ENCODE data around the gene PRKD1. TPM values are rescaled to one million over a fixed set of nuclear protein-coding genes. Genes with fewer than 3 reads are reported as not detected.

The PRKD1 gene
- total and polyA plus RNA-seq, 2 donors (not counting 1 experiment from before 2014, with no cell fraction given), result 20.1 to 26.2 TPM

DNA sequence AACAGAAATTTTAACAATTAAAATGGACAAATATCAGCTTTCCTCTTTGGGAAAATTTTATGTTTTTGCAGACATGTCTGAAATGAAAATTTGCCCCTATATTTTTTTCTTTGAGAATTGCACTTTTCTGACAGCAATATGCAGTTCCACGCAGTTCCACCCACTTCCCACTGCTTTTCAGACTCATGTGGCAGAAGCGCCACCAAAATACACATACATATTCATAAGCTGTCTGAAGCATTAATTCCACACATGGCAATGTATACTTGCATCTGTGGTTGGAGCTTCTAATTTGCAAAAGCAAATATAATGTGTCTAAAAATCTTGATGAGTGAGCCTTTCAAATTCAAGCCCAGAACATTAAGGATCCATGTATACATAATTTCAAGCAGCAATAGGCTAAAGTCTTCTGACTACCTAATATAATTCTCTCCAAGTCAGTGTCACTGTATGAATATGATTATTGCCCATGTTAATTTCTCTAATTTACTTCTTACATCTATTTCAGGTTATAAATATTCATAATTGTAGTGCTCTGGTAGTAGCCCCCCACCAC is 129.5 kb downstream of the PRKD1 start:
- Histone ChIP-seq H2AFZ (ENCODE audit: low read length) (no peak overlapping the region), H3K36me3 (ENCODE audit: control insufficient read depth, insufficient read depth, low read length) (no peaks in the 10 kb centered on the region), H4K20me1 (ENCODE audit: control insufficient read depth, extremely low read depth, insufficient read depth, low read length) (no peaks in the 10 kb centered on the region), H3K27ac (ENCODE audit: insufficient read depth, low read length) (no peak overlapping the region), H3K4me2 (ENCODE audit: extremely low read depth, insufficient read depth, low read length) (no peak overlapping the region), H3K9ac (ENCODE audit: insufficient read depth, low read length) (no peak overlapping the region), H3K27me3 (ENCODE audit: control insufficient read depth, insufficient read depth, low read length) (no peaks in the 10 kb centered on the region), H3K4me1 (ENCODE audit: control insufficient read depth, extremely low read depth, insufficient read depth, low read length) (no peaks in the 10 kb centered on the region), H3K4me3 (replicated peaks in 1 of 4; ENCODE audit: control extremely low read depth in 1 of 4, insufficient read depth in 1 of 4, low read depth in 3 of 4, low read length in 4 of 4) (no peak overlapping the region), H3K79me2 (ENCODE audit: control insufficient read depth, insufficient read depth, low read length) (peaks cover 2% of the 10 kb centered on the region), H3K9me3 (ENCODE audit: control insufficient read depth, insufficient read depth, low read depth, low read length) (no peaks in the 10 kb centered on the region)
- no peak for TF ChIP-seq EZH2 (IDR thresholded peaks at IDR 0.05; ENCODE audit: low read length, missing control alignments)
- TF ChIP-seq, protein P1, sequence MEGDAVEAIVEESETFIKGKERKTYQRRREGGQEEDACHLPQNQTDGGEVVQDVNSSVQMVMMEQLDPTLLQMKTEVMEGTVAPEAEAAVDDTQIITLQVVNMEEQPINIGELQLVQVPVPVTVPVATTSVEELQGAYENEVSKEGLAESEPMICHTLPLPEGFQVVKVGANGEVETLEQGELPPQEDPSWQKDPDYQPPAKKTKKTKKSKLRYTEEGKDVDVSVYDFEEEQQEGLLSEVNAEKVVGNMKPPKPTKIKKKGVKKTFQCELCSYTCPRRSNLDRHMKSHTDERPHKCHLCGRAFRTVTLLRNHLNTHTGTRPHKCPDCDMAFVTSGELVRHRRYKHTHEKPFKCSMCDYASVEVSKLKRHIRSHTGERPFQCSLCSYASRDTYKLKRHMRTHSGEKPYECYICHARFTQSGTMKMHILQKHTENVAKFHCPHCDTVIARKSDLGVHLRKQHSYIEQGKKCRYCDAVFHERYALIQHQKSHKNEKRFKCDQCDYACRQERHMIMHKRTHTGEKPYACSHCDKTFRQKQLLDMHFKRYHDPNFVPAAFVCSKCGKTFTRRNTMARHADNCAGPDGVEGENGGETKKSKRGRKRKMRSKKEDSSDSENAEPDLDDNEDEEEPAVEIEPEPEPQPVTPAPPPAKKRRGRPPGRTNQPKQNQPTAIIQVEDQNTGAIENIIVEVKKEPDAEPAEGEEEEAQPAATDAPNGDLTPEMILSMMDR (conservative IDR thresholded peaks at IDR 0.05 in 1 of 2, IDR thresholded peaks at IDR 0.05 in 1 of 2; ENCODE audit: low read depth in 1 of 2, low read length in 2 of 2), result no peak
- DNase-seq (ENCODE audit: low read depth in 2 of 2), result no peak

DNA sequence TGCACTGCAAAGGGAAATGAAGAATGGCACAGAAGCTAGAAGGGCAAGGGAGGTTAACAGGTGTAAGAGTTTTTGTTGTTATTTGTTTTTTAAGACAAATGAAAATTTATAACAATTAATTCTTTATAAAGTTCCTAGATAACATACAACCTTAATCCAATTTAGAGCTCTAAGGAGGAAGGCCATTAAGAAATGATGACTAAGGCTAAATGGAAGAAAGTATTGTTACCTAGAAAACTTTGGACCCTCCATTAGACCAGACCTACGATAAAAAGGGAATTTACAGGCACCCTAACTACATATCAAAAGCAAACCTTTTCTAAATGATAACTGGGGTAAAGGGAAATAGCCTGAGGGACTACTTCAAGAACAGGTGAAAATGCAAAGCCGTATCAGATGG is 130.8 kb downstream of the PRKD1 start:
- Histone ChIP-seq H3K27ac (ENCODE audit: insufficient read depth, low read length) (no peak overlapping the region), H3K27me3 (ENCODE audit: control insufficient read depth, insufficient read depth, low read length) (no peaks in the 10 kb centered on the region), H3K4me2 (ENCODE audit: extremely low read depth, insufficient read depth, low read length) (no peak overlapping the region), H3K9ac (ENCODE audit: insufficient read depth, low read length) (no peak overlapping the region), H4K20me1 (ENCODE audit: control insufficient read depth, extremely low read depth, insufficient read depth, low read length) (no peaks in the 10 kb centered on the region), H3K9me3 (ENCODE audit: control insufficient read depth, insufficient read depth, low read depth, low read length) (no peaks in the 10 kb centered on the region), H2AFZ (ENCODE audit: low read length) (no peak overlapping the region), H3K36me3 (ENCODE audit: control insufficient read depth, insufficient read depth, low read length) (no peaks in the 10 kb centered on the region), H3K79me2 (ENCODE audit: control insufficient read depth, insufficient read depth, low read length) (peaks cover 2% of the 10 kb centered on the region), H3K4me3 (replicated peaks in 1 of 4; ENCODE audit: control extremely low read depth in 1 of 4, insufficient read depth in 1 of 4, low read depth in 3 of 4, low read length in 4 of 4) (no peak overlapping the region), H3K4me1 (ENCODE audit: control insufficient read depth, extremely low read depth, insufficient read depth, low read length) (no peaks in the 10 kb centered on the region)
- TF ChIP-seq EZH2 (IDR thresholded peaks at IDR 0.05; ENCODE audit: low read length, missing control alignments), result no peak
- TF ChIP-seq, protein P1 (conservative IDR thresholded peaks at IDR 0.05 in 1 of 2, IDR thresholded peaks at IDR 0.05 in 1 of 2; ENCODE audit: low read depth in 1 of 2, low read length in 2 of 2), result no peak
- DNase-seq (ENCODE audit: low read depth in 2 of 2), result no peak

DNA sequence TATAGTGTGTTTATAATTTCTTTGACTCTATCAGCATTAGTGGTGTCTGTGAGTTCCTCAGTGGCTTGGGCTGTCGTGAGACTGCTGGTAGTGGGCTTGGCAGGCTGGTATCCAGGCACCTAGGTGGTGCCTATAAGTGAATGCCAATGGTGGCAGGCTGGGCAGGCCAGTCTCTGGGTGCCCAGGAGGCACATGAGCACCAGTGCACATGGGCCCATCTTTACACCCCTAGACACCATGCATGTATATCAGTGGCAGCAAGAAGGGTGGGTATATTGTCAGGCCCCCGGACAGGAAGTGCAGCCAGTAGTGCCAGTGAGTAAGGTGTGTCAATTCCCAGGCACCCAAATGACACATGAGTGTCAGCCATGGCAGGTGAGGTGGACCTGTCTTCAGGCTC is 138.2 kb downstream of the PRKD1 start:
- Histone ChIP-seq H3K4me3 (replicated peaks in 1 of 4; ENCODE audit: control extremely low read depth in 1 of 4, insufficient read depth in 1 of 4, low read depth in 3 of 4, low read length in 4 of 4) (no peak overlapping the region), H3K4me2 (ENCODE audit: extremely low read depth, insufficient read depth, low read length) (no peak overlapping the region), H3K4me1 (ENCODE audit: control insufficient read depth, extremely low read depth, insufficient read depth, low read length) (no peaks in the 10 kb centered on the region), H3K9me3 (ENCODE audit: control insufficient read depth, insufficient read depth, low read depth, low read length) (no peaks in the 10 kb centered on the region), H3K27ac (ENCODE audit: insufficient read depth, low read length) (no peak overlapping the region), H2AFZ (ENCODE audit: low read length) (no peak overlapping the region), H3K36me3 (ENCODE audit: control insufficient read depth, insufficient read depth, low read length) (no peaks in the 10 kb centered on the region), H3K27me3 (ENCODE audit: control insufficient read depth, insufficient read depth, low read length) (no peaks in the 10 kb centered on the region), H3K79me2 (ENCODE audit: control insufficient read depth, insufficient read depth, low read length) (no peaks in the 10 kb centered on the region), H3K9ac (ENCODE audit: insufficient read depth, low read length) (no peak overlapping the region), H4K20me1 (ENCODE audit: control insufficient read depth, extremely low read depth, insufficient read depth, low read length) (no peaks in the 10 kb centered on the region)
- DNase-seq (ENCODE audit: low read depth in 2 of 2), result no peak
- no peak for TF ChIP-seq EZH2 (IDR thresholded peaks at IDR 0.05; ENCODE audit: low read length, missing control alignments)
- TF ChIP-seq, protein P1 (conservative IDR thresholded peaks at IDR 0.05 in 1 of 2, IDR thresholded peaks at IDR 0.05 in 1 of 2; ENCODE audit: low read depth in 1 of 2, low read length in 2 of 2), result no peak
